Lung (tissue), 12 donors: ENCODE results near the gene MRTFB. TPM values are rescaled to one million over a fixed set of nuclear protein-coding genes. Genes with fewer than 3 reads are reported as not detected.
"Not testable (repeated sequence)": the region's sequence is repeated elsewhere in the genome, so short reads cannot be mapped to it uniquely, and the experiment has no call there.

Experiments
- ATAC-seq: fragments of 200-7000 bp; cut with Tn5 transposase; one replicate; pipeline ENCODE4 v1.9.1; 2020; ENCODE audit warnings: moderate number of reproducible peaks; ENCODE audit not compliant: insufficient read depth, low FRiP score
- DNase-seq, 3 donors: peaks; one replicate each; pipeline ENCODE4 v3.0.0-alpha.2; 2013 to 2017
- H3K27ac ChIP-seq, 2 donors: one replicate each; pipeline ENCODE4 v1.5.1; 2013; ENCODE audit warnings: mild to moderate bottlenecking in 2 of 2, moderate library complexity in 2 of 2, control low read depth in 1 of 2, inconsistent platforms in 1 of 2, low read depth in 1 of 2, low read length in 1 of 2
- H3K27me3 ChIP-seq, 3 donors: one replicate each; pipeline ENCODE4 v1.5.1; 2013; ENCODE audit warnings: low read length in 2 of 3; ENCODE audit not compliant: control insufficient read depth in 3 of 3, insufficient read depth in 3 of 3
- H3K36me3 ChIP-seq, 4 donors: one replicate each; pipeline ENCODE4 v1.5.1; 2013; ENCODE audit warnings: low read length in 4 of 4, mild to moderate bottlenecking in 1 of 4, moderate library complexity in 1 of 4; ENCODE audit not compliant: control insufficient read depth in 4 of 4, insufficient read depth in 4 of 4
- H3K4me1 ChIP-seq, 5 donors: one replicate each; pipeline ENCODE4 v1.5.1; 2013; ENCODE audit warnings: low read length in 5 of 5, mild to moderate bottlenecking in 2 of 5, moderate library complexity in 1 of 5; ENCODE audit not compliant: control insufficient read depth in 5 of 5, insufficient read depth in 5 of 5
- H3K4me3 ChIP-seq: one replicate; pipeline ENCODE4 v1.5.1; 2013; ENCODE audit warnings: mild to moderate bottlenecking, control low read depth, moderate library complexity
- H3K9ac ChIP-seq, 2 donors: one replicate each; pipeline ENCODE4 v1.5.1; 2013; ENCODE audit warnings: low read length in 2 of 2, control low read depth in 1 of 2; ENCODE audit not compliant: insufficient read depth in 1 of 2
- H3K9me3 ChIP-seq, 4 donors: one replicate each; pipeline ENCODE4 v1.5.1; 2013; ENCODE audit warnings: low read length in 3 of 4, mild to moderate bottlenecking in 1 of 4, moderate library complexity in 1 of 4; ENCODE audit not compliant: control insufficient read depth in 4 of 4, insufficient read depth in 3 of 4
- WGBS, 2 donors: extraction: QIAGEN DNeasy Blood & Tissue Kit; methylation state at CpG; one replicate each; pipeline ENCODE4 v1.1.7; 2013; 5-methylcytosine and 5-hydroxymethylcytosine counted together
- polyA plus RNA-seq, 2 donors: library from polyadenylated mRNA; stranded (reverse); fragments of 200-250 nt; gene quantifications; one replicate each; pipeline ENCODE4 v1.2.1, GENCODE V29; 2013
- total RNA-seq, 2 donors: library from RNA; depleted of rRNA in 1 of 2; stranded (reverse); fragments of >200 nt in 1 of 2; gene quantifications; one replicate each; pipeline ENCODE4 v1.2.1, GENCODE V29; 2014 to 2021
- TF ChIP-seq, protein P1 (sequence below): IDR thresholded peaks from 2 replicates; pipeline ENCODE4 v1.5.1; 2012; ENCODE audit warnings: mild to moderate bottlenecking; ENCODE audit errors: control extremely low read depth, extremely low read depth
- donor health status: control.
- donor health status: control.
- donor health status: Bipolar disorder and iron deficiency.
- donor health status: healthy.
- donor health status: DM: yes; HTN: yes; CAD: no.

The MRTFB gene
- total and polyA plus RNA-seq, 4 donors: 8.8 to 50.9 (median 27.8) TPM

DNA sequence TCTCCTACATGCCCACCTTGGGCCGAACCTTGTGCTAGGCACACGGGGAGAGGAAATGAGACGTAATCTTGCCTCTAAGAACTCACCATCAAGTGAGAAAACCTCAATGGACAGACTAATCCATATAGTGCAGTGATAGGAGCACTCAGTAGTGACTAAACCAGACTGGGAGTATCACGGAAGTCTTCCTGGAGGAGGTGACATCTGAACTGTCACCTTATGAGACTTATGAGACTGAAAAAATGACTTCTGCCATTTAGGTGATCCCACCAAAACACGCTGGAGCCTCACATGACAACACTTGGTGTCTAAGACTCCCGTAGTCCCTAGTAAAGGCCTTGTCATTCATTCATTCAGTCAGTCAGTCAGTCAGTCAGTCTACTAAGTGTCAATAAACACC is 27.3 kb upstream of the MRTFB start:
- ATAC-seq (no peak), DNase-seq (no peak)
- Histone ChIP-seq H3K4me3 (no peak overlapping the region), H3K27ac (peak overlapping the region in 1 of 2 donors; percentile 15), H3K27me3 (no peaks in the 10 kb centered on the region), H3K9ac (no peak overlapping the region), H3K9me3 (peaks cover 0 to 3% (median 0%) of the 10 kb centered on the region in 4 donors), H3K4me1 (no peaks in the 10 kb centered on the region), H3K36me3 (no peaks in the 10 kb centered on the region)
- WGBS, 2 donors: 87 to 96% methylated on average over 6 of the region's 6 CpGs
- TF ChIP-seq, protein P1, sequence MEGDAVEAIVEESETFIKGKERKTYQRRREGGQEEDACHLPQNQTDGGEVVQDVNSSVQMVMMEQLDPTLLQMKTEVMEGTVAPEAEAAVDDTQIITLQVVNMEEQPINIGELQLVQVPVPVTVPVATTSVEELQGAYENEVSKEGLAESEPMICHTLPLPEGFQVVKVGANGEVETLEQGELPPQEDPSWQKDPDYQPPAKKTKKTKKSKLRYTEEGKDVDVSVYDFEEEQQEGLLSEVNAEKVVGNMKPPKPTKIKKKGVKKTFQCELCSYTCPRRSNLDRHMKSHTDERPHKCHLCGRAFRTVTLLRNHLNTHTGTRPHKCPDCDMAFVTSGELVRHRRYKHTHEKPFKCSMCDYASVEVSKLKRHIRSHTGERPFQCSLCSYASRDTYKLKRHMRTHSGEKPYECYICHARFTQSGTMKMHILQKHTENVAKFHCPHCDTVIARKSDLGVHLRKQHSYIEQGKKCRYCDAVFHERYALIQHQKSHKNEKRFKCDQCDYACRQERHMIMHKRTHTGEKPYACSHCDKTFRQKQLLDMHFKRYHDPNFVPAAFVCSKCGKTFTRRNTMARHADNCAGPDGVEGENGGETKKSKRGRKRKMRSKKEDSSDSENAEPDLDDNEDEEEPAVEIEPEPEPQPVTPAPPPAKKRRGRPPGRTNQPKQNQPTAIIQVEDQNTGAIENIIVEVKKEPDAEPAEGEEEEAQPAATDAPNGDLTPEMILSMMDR: no peak

DNA sequence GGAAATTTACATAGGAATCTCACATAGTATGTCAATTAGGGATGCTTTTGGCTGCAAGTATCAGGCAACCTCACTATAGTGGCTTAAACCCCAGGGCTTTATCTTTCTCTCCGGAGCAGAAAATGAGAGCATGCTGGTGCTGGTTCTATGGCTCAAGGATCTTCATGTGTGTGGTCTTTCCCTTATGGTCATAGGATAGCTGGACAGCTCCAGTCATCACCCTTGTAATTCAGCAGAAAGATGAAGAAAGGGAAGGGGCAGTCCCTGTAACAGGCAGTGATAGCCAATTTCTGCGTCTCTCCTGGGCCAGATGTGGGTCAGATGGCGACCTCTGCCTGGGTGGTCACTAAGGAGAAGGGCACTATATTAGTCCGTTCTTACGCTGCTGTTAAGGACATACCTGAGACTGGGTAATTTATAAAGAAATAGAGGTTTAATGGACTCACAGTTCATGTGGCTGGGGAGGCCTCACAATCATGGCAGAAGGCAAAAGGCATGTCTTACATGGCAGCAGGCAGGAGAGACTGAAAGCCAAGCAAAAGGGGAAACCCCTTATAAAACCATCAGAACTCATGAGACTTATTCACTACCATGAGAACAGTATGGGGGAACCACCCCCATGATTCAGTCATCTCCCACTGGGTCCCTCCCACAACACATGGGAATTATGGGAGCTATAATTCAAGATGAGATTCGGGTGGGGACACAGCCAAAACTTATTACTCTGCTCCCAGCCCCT is 23.8 kb upstream of the MRTFB start:
- H3K4me1 ChIP-seq, H3K36me3 ChIP-seq, H3K27me3 ChIP-seq, H3K9me3 ChIP-seq, H3K27ac ChIP-seq, ATAC-seq, DNase-seq, H3K9ac ChIP-seq, H3K4me3 ChIP-seq: not testable (repeated sequence)
- 86 to 93% methylated on average over 6 of the region's 6 CpGs for WGBS, 2 donors

DNA sequence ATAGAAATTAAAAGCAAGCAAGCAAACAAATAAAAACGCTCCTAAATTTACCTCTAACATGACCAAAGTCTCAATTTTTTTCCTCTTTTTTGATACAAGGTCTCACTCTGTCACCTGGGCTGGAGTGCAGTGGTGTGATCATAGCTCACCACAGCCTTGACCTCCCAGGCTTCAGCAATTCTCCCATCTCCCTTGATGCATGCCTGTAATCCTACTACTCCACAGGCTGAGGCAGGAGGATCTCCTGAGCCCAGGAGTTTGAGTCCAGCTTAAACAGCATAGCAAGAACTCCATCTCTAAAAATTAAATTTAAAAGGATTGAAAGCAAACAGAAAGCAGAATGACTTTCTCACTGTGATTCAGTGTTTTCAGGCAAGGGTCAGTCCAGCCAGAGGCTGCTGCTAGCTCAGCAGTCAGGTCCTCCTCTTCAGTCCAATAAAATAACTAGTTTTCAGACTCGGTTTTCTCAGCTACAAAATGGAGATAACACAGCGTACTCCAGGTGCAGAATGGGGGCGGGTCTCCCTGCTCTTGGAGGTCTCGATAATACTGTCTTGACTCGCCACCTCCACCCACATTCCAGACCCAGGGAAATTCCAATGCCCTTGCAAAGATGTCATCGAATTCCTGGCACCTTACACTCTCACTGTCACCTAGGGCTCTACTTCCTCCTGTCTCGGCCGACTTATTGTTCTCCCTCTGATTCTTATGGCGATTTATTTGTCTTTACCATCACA is 20.7 kb upstream of the MRTFB start:
- Histone ChIP-seq H3K36me3 (no peaks in the 10 kb centered on the region), H3K4me1 (peaks cover 0 to 2% (median 0%) of the 10 kb centered on the region in 5 donors), H3K9me3 (no peaks in the 10 kb centered on the region), H3K27me3 (no peaks in the 10 kb centered on the region), H3K27ac (no peak overlapping the region), H3K4me3 (no peak overlapping the region), H3K9ac (no peak overlapping the region)
- DNase-seq: no peak
- no peak for ATAC-seq
- WGBS, 2 donors: 43 to 61% methylated on average over 10 of the region's 10 CpGs
- TF ChIP-seq, protein P1: no peak

DNA sequence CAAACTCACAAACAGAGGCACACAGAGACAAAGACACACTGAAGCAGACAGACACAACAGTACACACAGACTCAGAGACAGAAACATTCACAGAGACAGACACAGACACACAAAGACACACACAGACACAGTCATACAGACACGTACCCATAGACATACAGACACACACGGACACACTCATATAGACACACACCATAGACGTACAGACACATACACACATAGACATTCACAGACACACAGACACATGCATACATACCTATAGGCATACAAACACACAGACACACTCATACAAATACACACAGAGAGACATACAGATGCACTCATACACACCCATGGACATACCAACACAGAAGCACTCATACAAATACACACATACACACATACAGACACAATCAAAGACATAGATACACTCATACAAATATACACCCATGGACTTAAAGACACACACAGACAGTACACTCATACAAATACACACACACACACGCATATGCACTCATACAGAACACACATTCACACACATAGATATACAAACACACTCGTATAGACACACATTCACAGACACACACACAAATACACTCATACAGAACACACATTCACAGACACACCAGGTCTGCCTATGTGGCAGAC is 19.9 kb upstream of the MRTFB start:
- no peaks in the 10 kb centered on the region for H3K27me3 ChIP-seq
- H3K36me3 ChIP-seq: no peaks in the 10 kb centered on the region
- H3K9ac ChIP-seq: no peak overlapping the region
- peaks cover 0 to 1% (median 0%) of the 10 kb centered on the region in 4 donors for H3K9me3 ChIP-seq
- TF ChIP-seq, protein P1: no peak
- DNase-seq (no peak), ATAC-seq (no peak)
- H3K27ac ChIP-seq: no peak overlapping the region
- no peak overlapping the region for H3K4me3 ChIP-seq
- peaks cover 0 to 2% (median 0%) of the 10 kb centered on the region in 5 donors for H3K4me1 ChIP-seq
- WGBS, 2 donors: 94 to 96% methylated on average over 5 of the region's 5 CpGs
